Activated CD8-positive, alpha-beta memory T cell treated with anti-CD3 and anti-CD28 coated beads for 48 hours (primary cell): Measurements from ENCODE around the gene AIFM1.

Experiments
- DNase-seq, 3 experiments: peaks; one replicate each; pipeline ENCODE4 v3.0.0-alpha.2; 2020; ENCODE audit warnings: low read depth in 2 of 3, low spot score in 2 of 3

The AIFM1 gene

GRCh38 chrX:130095249-130096030 lies 70.2 kb downstream of the AIFM1 start:
- DNase-seq, result no peak

DNA sequence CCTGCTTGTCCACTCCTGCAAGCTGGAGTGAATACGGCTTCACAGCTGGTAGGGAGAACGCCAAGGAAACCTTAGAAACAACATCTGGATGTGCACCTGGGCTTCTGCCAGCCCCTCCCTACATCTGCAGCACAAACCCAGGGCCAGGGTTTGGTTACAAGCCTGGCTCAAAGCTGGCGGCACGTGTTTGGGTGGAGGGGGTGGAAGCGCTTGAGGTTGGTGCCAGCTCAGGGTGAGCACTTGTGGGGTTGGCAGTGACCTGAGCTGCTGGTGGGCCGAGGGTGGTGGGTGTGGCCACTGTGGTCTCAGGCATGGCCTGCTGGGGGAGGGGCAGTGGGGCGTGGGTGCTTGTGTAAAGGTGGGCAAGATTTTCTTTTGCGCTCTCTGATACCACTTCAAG lies 70.9 kb downstream of the AIFM1 start:
- DNase-seq, result no peak

DNA sequence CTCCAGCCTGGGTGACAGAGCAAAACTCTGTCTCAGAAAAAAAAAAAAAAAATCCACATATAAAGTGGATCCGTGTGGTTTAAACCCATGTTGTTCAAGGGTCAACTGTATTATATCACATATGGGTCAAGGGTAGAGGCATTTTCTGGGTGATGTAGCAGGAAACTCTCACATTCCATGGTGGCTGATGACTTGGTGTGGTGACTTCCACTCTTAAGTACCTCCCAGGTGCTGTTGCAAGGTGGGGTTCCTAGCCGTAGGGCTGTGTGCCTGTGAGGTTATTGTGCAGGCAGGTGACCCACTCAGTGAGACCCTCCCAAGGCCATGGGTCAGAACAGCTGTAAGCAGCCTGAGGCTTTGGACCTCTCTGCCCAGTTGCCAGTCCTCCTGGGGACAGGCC lies 72.4 kb downstream of the AIFM1 start:
- DNase-seq, result no peak

- DNase-seq, result peak in 2 of 3 experiments; percentile 55 to 81
Measured at GRCh38 chrX:130091980-130092522, 73.6 kb downstream of the AIFM1 start.

GRCh38 chrX:130090364-130090763 lies 75.3 kb downstream of the AIFM1 start:
- no peak for DNase-seq

GRCh38 chrX:130086447-130087206 lies 79.0 kb downstream of the AIFM1 start:
- DNase-seq, result no peak

DNA sequence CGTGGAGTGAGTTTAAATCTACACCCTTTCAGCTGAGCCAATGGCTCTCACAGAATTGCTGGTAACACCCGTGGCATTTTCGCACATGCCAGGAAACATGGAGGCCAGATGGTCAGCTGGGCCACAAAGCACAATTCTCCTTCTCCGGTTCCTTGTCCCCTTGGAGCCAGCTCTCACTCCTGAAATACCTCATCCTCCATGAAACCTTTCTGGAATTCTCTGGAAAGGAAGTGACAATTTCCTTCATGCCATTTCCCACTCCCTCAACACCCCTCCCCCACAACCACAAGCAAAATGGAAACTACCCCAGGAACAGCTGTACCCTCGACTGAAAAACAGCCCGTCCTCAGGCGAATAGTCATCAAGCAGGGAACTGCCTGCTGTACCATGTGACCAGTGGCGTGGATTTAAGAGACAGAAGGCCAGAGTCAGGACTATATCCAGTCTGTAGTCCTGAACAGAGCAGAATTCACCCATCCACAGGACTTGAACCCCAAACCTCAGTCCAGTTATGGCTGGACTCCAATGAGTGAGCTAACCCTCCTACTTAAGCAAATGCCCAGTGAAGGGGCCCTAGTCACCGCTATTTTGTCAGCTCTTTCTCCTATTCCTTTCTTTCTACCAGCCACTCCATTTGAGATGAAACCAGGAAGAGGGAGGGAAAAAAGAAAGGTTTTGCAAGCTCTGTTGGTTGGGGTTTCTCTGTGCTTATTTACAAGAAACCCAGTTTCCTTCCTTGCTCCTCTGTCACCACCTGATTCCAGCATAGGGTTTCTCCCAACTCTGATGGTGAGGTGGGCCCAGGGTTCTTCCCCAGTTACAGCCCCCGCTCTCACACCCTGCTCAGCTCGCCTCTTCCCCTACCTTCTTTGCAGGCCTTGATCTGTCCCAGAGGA lies 79.8 kb downstream of the AIFM1 start:
- DNase-seq, result no peak

- DNase-seq, result no peak
Measured at GRCh38 chrX:130084631-130085237, 80.9 kb downstream of the AIFM1 start.

DNA sequence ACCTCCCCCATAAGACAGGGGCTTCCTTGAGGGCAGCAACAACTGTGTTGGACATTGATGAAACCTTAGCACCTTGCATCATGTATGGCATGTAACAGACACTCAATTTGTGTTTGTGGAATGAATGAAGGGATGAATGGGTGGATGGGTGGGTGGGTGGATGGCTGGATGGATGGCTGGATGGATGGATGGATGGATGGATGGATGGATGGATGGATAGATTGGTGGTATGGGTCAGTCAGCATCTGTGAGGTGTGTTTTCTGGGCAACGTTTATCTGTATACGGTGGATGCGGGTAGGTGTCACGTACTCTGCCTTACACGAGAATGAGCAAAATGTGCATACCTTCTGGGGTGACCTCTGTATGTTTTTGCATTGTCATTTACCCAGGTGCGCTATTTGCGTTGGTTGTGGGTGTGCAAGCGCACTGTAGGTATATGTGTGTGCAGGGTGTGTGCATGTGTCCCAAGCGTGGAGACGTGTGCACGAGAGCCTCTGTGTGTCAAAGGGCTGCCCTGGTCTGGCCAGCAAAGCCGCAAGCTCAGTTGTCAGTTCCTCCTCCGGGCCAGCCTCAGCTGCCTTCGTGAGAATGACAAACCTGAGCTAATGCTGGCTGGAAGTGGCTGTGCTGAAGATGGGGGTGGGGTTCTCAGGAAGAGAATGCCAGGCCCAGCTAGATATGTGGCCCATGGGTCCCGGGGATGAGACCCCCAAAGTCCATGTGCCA lies 81.8 kb downstream of the AIFM1 start:
- no peak for DNase-seq

- no peak for DNase-seq
Measured at GRCh38 chrX:130083107-130083490, 82.5 kb downstream of the AIFM1 start.

- peak in 2 of 3 experiments; percentile 34 to 67 for DNase-seq
Measured at GRCh38 chrX:130082244-130083106, 83.2 kb downstream of the AIFM1 start.

- no peak for DNase-seq
Measured at GRCh38 chrX:130081421-130082045, 84.1 kb downstream of the AIFM1 start.

- no peak for DNase-seq
Measured at GRCh38 chrX:130080791-130081367, 84.8 kb downstream of the AIFM1 start.

DNA sequence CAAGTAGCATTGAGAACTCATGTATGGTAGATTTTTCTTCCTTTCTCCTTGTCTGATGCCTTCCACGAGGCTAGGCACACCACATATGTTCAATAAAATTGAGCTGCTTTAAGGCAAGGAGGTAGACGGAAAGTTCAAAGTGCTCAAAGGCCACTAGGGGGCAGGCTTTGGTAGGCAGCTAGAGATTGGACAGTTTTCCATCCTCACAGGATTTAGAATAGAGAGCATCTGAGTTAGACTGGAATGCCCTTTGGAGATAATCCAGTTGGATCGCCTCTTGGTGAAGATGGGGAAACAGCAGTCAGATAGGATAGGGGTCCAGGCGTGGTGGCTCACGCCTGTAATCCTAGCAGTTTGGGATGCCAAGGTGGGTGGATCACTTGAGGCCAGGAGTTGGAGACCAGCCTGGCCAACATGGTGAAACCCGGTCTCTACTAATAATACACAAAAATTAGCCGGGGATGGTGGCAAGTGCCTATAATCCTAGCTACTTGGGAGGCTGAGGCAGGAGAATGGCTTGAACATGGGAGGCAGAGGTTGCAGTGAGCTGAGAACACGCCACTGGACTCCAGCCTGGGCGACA lies 85.7 kb downstream of the AIFM1 start:
- DNase-seq, result no peak
